WERI-Rb-1 (cell line): Measurements from ENCODE around the gene TWIST2.

ENCODE experiments used
- DNase-seq: peaks from one replicate; pipeline ENCODE4 v3.0.0-alpha.2; 2020
- H3K27ac ChIP-seq: fragments of 250-450 bp; sonication (Bioruptor Pico); 2 replicates; pipeline ENCODE4 v1.5.1; 2020; ENCODE audit warnings: mild to moderate bottlenecking, moderate library complexity
- H3K27me3 ChIP-seq: fragments of 250-450 bp; sonication (Bioruptor Pico); 2 replicates; pipeline ENCODE4 v1.5.1; 2021; ENCODE audit warnings: mild to moderate bottlenecking, low read depth, moderate library complexity; ENCODE audit not compliant: insufficient read depth, severe bottlenecking
- H3K36me3 ChIP-seq: fragments of 250-450 bp; sonication (Bioruptor Pico); 2 replicates; pipeline ENCODE4 v1.5.1; 2020; ENCODE audit warnings: mild to moderate bottlenecking, moderate library complexity
- H3K4me3 ChIP-seq: 2 replicates; pipeline ENCODE4 v1.5.1; 2011; ENCODE audit warnings: low read depth, mild to moderate bottlenecking, control low read depth, low read length
- H3K9me3 ChIP-seq: fragments of 250-450 bp; sonication (Bioruptor Pico); 2 replicates; pipeline ENCODE4 v1.5.1; 2021; ENCODE audit warnings: mild to moderate bottlenecking, moderate library complexity; ENCODE audit not compliant: severe bottlenecking
- TF ChIP-seq, protein P1 (sequence below): IDR thresholded peaks from 2 replicates; pipeline ENCODE4 v1.5.1; 2011; ENCODE audit warnings: low read depth, mild to moderate bottlenecking, control low read depth, inconsistent platforms, low read length

TWIST2 gene

DNA sequence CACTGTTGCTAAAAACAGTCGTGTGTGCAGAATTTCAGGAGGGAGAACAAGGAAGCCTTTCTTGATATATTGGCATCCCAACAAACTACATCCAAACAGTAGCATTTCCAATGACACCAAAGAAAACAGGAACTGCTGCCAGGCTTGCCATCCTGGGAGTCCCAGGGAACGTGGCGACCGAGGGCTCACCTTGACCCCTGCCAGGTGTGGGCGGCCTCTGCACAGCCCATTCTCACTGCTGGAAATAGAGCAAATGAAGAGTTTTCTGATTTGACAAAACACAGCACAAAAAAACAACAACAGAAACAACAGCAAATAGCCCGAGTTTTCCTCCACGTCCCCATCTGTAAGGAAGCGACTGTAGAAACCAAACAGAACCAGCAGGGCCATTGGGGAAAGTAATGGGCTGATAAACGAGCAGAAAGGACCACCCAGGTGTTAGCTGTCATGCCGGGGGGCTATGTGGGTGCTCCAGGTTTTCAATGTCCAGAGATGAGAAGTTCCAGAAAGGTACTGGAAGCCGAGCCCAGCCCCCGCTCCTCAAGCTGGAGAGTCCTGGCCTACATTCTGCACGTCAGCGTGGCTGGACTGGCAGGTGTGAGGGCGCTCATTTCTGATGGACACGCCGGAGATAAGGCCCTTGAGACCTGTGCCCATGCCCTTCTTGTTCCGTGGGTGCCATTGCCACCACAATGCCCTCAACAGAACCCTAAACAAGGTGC, 80.8 kb downstream of the TWIST2 start:
- no peak overlapping the region for H3K4me3 ChIP-seq
- no peaks in the 10 kb centered on the region for H3K36me3 ChIP-seq
- no peak overlapping the region for H3K27ac ChIP-seq
- no peak for DNase-seq
- H3K27me3 ChIP-seq = peaks cover 85% of the 10 kb centered on the region
- H3K9me3 ChIP-seq = peaks cover 4% of the 10 kb centered on the region
- TF ChIP-seq, protein P1, sequence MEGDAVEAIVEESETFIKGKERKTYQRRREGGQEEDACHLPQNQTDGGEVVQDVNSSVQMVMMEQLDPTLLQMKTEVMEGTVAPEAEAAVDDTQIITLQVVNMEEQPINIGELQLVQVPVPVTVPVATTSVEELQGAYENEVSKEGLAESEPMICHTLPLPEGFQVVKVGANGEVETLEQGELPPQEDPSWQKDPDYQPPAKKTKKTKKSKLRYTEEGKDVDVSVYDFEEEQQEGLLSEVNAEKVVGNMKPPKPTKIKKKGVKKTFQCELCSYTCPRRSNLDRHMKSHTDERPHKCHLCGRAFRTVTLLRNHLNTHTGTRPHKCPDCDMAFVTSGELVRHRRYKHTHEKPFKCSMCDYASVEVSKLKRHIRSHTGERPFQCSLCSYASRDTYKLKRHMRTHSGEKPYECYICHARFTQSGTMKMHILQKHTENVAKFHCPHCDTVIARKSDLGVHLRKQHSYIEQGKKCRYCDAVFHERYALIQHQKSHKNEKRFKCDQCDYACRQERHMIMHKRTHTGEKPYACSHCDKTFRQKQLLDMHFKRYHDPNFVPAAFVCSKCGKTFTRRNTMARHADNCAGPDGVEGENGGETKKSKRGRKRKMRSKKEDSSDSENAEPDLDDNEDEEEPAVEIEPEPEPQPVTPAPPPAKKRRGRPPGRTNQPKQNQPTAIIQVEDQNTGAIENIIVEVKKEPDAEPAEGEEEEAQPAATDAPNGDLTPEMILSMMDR = no peak

- H3K4me3 ChIP-seq = no peak overlapping the region
- no peaks in the 10 kb centered on the region for H3K36me3 ChIP-seq
- peaks cover 85% of the 10 kb centered on the region for H3K27me3 ChIP-seq
- DNase-seq = no peak
- TF ChIP-seq, protein P1 = no peak
- H3K27ac ChIP-seq = no peak overlapping the region
- H3K9me3 ChIP-seq = peaks cover 6% of the 10 kb centered on the region
Observed at GRCh38 chr2:238929242-238930081, 81.6 kb downstream of the TWIST2 start.

DNA sequence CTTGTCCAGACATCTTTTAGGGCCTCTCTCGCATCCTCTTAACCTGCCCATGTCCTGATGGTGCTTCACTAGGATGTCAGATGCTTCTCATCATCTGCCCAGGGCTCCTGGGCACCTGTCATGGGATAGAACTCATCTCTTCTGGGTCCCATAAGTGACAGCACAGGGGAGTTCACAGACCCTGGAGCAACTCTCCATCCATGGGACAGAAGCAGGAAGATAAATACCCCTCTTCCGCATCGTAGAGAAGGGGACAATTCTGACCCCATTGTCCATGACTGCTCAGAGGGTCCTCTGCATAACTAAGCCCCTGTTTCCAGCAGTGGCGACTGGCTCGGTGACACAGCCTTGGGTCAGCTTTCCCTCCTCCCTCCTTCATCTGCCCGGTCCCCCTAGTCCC, 82.3 kb downstream of the TWIST2 start:
- TF ChIP-seq, protein P1 = no peak
- Histone ChIP-seq H3K9me3 (peaks cover 6% of the 10 kb centered on the region), H3K36me3 (no peaks in the 10 kb centered on the region), H3K4me3 (no peak overlapping the region), H3K27me3 (peaks cover 87% of the 10 kb centered on the region), H3K27ac (no peak overlapping the region)
- no peak for DNase-seq

DNA sequence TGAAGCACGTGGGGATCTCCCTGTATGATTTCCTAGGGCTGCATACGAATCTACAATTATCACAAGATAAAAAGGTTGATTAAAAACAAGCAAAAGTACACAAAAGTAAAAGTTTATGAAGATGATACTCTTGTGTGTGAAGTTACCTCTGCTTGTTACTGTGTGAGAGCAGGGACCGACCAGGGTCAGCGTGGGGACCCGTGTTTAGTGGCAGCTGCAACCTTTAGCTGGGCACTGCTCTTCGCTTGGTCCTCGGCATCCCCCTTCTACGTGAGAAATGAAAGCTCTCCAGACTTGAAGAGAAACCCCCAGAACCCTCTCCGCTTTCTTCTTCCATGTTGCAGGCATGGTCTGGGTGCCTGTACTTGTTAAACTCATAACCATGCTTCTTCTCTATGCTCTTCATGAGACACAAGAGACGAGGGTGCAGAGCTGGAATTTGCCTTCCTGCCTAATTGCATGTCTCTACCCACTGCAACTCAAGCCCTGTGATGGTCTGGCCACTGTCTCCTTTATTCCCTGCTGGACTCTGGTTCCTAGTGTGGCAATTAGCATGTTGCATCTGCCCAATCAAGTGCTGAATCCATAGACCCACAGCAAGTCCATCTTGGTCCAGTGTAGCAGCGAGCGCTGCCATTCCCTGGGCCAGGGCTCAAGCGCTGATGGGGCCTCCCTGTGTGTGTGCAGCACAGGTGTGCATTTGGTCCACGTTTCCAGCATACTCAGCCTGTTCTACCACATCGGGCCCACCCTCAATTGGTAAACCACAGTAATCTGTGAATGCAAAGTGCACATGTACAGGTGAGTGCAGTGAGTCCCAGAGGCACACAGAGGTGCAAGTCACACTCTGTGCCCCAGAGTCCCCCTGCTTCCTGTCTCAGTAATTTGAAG, 88.5 kb downstream of the TWIST2 start:
- no peak for DNase-seq
- H3K36me3 ChIP-seq = no peaks in the 10 kb centered on the region
- no peak overlapping the region for H3K4me3 ChIP-seq
- no peak overlapping the region for H3K27ac ChIP-seq
- peaks cover 87% of the 10 kb centered on the region for H3K27me3 ChIP-seq
- peaks cover 6% of the 10 kb centered on the region for H3K9me3 ChIP-seq
- TF ChIP-seq, protein P1 = no peak

- no peak for DNase-seq
- H3K4me3 ChIP-seq = no peak overlapping the region
- H3K9me3 ChIP-seq = peaks cover 6% of the 10 kb centered on the region
- no peak overlapping the region for H3K27ac ChIP-seq
- no peaks in the 10 kb centered on the region for H3K36me3 ChIP-seq
- TF ChIP-seq, protein P1 = no peak
- H3K27me3 ChIP-seq = peaks cover 86% of the 10 kb centered on the region
Observed at GRCh38 chr2:238938003-238938400, 90.1 kb downstream of the TWIST2 start.
